DOHH2 (cell line): Measurements from ENCODE around the gene ALS2CL.

Experiments used
- H3F3A ChIP-seq: fragments of 200-600 bp; sonication (generic), shearing (Covaris generic); 2 replicates; pipeline ENCODE4 v1.6.0; 2016; ENCODE audit warnings: antibody characterized with exemption, mild to moderate bottlenecking; ENCODE audit not compliant: control insufficient read depth, insufficient read depth
- H3K27ac ChIP-seq: fragments of 200-600 bp; sonication (generic); 2 replicates; pipeline ENCODE4 v1.5.1; 2014; ENCODE audit warnings: low read depth, mild to moderate bottlenecking, low read length, moderate library complexity
- H3K27me3 ChIP-seq: fragments of 200-600 bp; sonication (generic); 2 replicates; pipeline ENCODE4 v1.6.1; 2014; ENCODE audit warnings: mild to moderate bottlenecking, low read length, mixed read lengths; ENCODE audit not compliant: control insufficient read depth
- H3K36me3 ChIP-seq: fragments of 200-600 bp; sonication (generic); 2 replicates; pipeline ENCODE4 v1.6.1; 2014; ENCODE audit warnings: mild to moderate bottlenecking, low read length, moderate library complexity, mixed read lengths; ENCODE audit not compliant: control insufficient read depth
- H3K4me1 ChIP-seq: fragments of 200-600 bp; sonication (generic); 2 replicates; pipeline ENCODE4 v1.6.1; 2014; ENCODE audit warnings: mild to moderate bottlenecking, low read length, mixed read lengths; ENCODE audit not compliant: control insufficient read depth
- H3K4me2 ChIP-seq: fragments of 200-600 bp; sonication (generic); 2 replicates; pipeline ENCODE4 v1.6.0; 2014; ENCODE audit warnings: mild to moderate bottlenecking, low read length, moderate library complexity
- H3K4me3 ChIP-seq: fragments of 200-600 bp; sonication (generic); 2 replicates; pipeline ENCODE4 v1.5.1; 2014; ENCODE audit warnings: mild to moderate bottlenecking, low read length, mixed read lengths
- H3K79me2 ChIP-seq: fragments of 200-600 bp; sonication (generic); 2 replicates; pipeline ENCODE4 v1.6.1; 2014; ENCODE audit warnings: mild to moderate bottlenecking, low read length, mixed read lengths; ENCODE audit not compliant: control insufficient read depth
- H3K9me2 ChIP-seq: fragments of 200-600 bp; sonication (generic); replicated peaks from 2 replicates; pipeline ENCODE4 v1.6.1; 2014; ENCODE audit warnings: mild to moderate bottlenecking, low read length, mixed read lengths; ENCODE audit not compliant: control insufficient read depth
- H3K9me3 ChIP-seq: fragments of 200-600 bp; sonication (generic); 2 replicates; pipeline ENCODE4 v1.6.1; 2014; ENCODE audit warnings: antibody characterized with exemption, low read length, mixed read lengths; ENCODE audit not compliant: control insufficient read depth, insufficient read depth
- H4K20me1 ChIP-seq: fragments of 200-600 bp; sonication (generic); 2 replicates; pipeline ENCODE4 v1.6.0; 2014; ENCODE audit warnings: low read depth, mild to moderate bottlenecking, antibody characterized with exemption, low read length, moderate library complexity; ENCODE audit not compliant: control insufficient read depth, insufficient read depth
- EZH2phosphoT487 ChIP-seq: fragments of 200-600 bp; sonication (generic); IDR thresholded peaks from 2 replicates; pipeline ENCODE4 v1.6.1; 2017; ENCODE audit warnings: borderline replicate concordance, mild to moderate bottlenecking, antibody characterized with exemption, low read length, moderate library complexity, mixed read lengths
- TF ChIP-seq, protein P1 (sequence below): fragments of 200-600 bp; sonication (generic); IDR thresholded peaks from one replicate; pipeline ENCODE4 v1.5.1; 2014; ENCODE audit warnings: antibody characterized with exemption, mild to moderate bottlenecking, low read depth, low read length; ENCODE audit not compliant: poor library complexity, severe bottlenecking

ALS2CL gene

GRCh38 chr3:46695177-46695961 lies 1.9 kb upstream of the ALS2CL start:
- H3K4me2 ChIP-seq: peak overlapping the region; percentile 29
- no peaks in the 10 kb centered on the region for H3K36me3 ChIP-seq
- H3K79me2 ChIP-seq: no peaks in the 10 kb centered on the region
- no peak overlapping the region for H3K27ac ChIP-seq
- peaks cover 29% of the 10 kb centered on the region for H3K4me1 ChIP-seq
- H3K9me3 ChIP-seq: no peaks in the 10 kb centered on the region
- TF ChIP-seq EZH2phosphoT487: no peak
- TF ChIP-seq, protein P1, sequence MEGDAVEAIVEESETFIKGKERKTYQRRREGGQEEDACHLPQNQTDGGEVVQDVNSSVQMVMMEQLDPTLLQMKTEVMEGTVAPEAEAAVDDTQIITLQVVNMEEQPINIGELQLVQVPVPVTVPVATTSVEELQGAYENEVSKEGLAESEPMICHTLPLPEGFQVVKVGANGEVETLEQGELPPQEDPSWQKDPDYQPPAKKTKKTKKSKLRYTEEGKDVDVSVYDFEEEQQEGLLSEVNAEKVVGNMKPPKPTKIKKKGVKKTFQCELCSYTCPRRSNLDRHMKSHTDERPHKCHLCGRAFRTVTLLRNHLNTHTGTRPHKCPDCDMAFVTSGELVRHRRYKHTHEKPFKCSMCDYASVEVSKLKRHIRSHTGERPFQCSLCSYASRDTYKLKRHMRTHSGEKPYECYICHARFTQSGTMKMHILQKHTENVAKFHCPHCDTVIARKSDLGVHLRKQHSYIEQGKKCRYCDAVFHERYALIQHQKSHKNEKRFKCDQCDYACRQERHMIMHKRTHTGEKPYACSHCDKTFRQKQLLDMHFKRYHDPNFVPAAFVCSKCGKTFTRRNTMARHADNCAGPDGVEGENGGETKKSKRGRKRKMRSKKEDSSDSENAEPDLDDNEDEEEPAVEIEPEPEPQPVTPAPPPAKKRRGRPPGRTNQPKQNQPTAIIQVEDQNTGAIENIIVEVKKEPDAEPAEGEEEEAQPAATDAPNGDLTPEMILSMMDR: peak; percentile 62
- H3K9me2 ChIP-seq: no peaks in the 10 kb centered on the region
- no peak overlapping the region for H3K4me3 ChIP-seq
- H4K20me1 ChIP-seq: no peaks in the 10 kb centered on the region
- peaks cover 22% of the 10 kb centered on the region for H3K27me3 ChIP-seq
- H3F3A ChIP-seq: no peaks in the 10 kb centered on the region

DNA sequence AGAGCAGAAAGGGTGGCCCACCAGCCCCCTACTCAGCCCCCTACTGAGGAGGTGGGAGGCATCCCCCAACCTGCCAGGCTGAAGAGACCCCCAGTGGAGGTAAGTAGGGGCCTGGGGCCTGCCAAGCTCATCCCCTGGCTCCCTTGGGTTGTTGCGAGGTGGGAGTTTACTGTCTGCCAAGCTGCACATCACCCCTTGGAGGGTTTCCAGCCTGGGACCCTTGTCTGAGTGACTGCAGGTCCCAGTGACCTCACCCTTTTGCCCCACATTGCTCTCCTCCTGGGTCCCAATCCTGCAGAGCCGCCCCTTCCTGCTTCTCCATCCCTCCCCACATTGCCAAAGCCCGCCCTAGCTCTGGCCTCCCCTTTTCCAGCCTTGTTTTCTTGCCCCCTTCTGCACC lies 1.0 kb upstream of the ALS2CL start:
- Histone ChIP-seq H3K36me3 (no peaks in the 10 kb centered on the region), H3K9me2 (no peaks in the 10 kb centered on the region), H3K4me2 (no peak overlapping the region), H4K20me1 (no peaks in the 10 kb centered on the region), H3K27me3 (peaks cover 22% of the 10 kb centered on the region), H3F3A (no peaks in the 10 kb centered on the region), H3K9me3 (no peaks in the 10 kb centered on the region), H3K4me3 (no peak overlapping the region), H3K79me2 (no peaks in the 10 kb centered on the region), H3K4me1 (peaks cover 29% of the 10 kb centered on the region), H3K27ac (no peak overlapping the region)
- TF ChIP-seq, protein P1: no peak
- TF ChIP-seq EZH2phosphoT487: no peak

GRCh38 chr3:46693892-46694226 lies 380 bp upstream of the ALS2CL start:
- H3K27ac ChIP-seq: no peak overlapping the region
- peak overlapping the region; percentile 63 for H3K4me3 ChIP-seq
- no peaks in the 10 kb centered on the region for H4K20me1 ChIP-seq
- H3K36me3 ChIP-seq: no peaks in the 10 kb centered on the region
- H3K4me1 ChIP-seq: peaks cover 29% of the 10 kb centered on the region
- H3K4me2 ChIP-seq: peak overlapping the region; percentile 69
- no peak for TF ChIP-seq EZH2phosphoT487
- TF ChIP-seq, protein P1: no peak
- H3K27me3 ChIP-seq: peaks cover 22% of the 10 kb centered on the region
- H3K79me2 ChIP-seq: no peaks in the 10 kb centered on the region
- no peaks in the 10 kb centered on the region for H3F3A ChIP-seq
- H3K9me3 ChIP-seq: no peaks in the 10 kb centered on the region
- H3K9me2 ChIP-seq: no peaks in the 10 kb centered on the region
